Stomach (tissue), 4 donors: Measurements from ENCODE around the gene ITGAD.

Experiments
- EP300 ChIP-seq: sonication (generic); formaldehyde crosslinking; IDR thresholded peaks from one replicate; pipeline ENCODE4 v1.6.1; 2017; ENCODE audit warnings: antibody characterized with exemption
- POLR2A ChIP-seq, 4 donors: fragments of 450-650 bp; IDR thresholded peaks; one replicate each; pipeline ENCODE4 v1.6.1; 2016; ENCODE audit warnings: antibody characterized with exemption in 4 of 4, control low read depth in 2 of 4, mild to moderate bottlenecking in 1 of 4, moderate library complexity in 1 of 4
- POLR2AphosphoS5 ChIP-seq, 3 donors: sonication (generic); formaldehyde crosslinking; IDR thresholded peaks; one replicate each; pipeline ENCODE4 v1.6.1; 2016; ENCODE audit warnings: antibody characterized with exemption in 3 of 3
- TF ChIP-seq, protein P1 (sequence below), 7 experiments: fragments of 450-650 bp in 4 of 7; fragments of 200-600 bp in 3 of 7; sonication (generic) in 3 of 7; IDR thresholded peaks; one replicate each; pipeline ENCODE4 v1.5.1; 2016 to 2019; ENCODE audit warnings: antibody characterized with exemption in 7 of 7, control low read depth in 2 of 7, mild to moderate bottlenecking in 1 of 7

DNA sequence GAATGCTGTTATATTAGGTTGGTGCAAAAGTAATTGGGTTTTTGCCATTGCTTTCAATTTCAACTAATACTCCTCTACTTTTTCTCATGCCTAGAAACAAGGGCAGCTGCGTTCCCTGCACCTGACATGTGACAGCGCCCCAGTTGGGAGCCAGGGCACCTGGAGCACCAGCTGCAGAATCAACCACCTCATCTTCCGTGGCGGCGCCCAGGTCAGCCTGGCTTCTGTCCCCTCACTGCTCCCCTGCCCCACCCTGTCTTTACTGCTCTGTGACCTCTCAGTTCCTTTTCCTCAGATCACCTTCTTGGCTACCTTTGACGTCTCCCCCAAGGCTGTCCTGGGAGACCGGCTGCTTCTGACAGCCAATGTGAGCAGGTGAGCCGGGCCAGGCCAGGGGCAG is 16.4 kb upstream of the ITGAD start:
- TF ChIP-seq, protein P1, sequence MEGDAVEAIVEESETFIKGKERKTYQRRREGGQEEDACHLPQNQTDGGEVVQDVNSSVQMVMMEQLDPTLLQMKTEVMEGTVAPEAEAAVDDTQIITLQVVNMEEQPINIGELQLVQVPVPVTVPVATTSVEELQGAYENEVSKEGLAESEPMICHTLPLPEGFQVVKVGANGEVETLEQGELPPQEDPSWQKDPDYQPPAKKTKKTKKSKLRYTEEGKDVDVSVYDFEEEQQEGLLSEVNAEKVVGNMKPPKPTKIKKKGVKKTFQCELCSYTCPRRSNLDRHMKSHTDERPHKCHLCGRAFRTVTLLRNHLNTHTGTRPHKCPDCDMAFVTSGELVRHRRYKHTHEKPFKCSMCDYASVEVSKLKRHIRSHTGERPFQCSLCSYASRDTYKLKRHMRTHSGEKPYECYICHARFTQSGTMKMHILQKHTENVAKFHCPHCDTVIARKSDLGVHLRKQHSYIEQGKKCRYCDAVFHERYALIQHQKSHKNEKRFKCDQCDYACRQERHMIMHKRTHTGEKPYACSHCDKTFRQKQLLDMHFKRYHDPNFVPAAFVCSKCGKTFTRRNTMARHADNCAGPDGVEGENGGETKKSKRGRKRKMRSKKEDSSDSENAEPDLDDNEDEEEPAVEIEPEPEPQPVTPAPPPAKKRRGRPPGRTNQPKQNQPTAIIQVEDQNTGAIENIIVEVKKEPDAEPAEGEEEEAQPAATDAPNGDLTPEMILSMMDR (IDR thresholded peaks at IDR 0.05) = no peak
- TF ChIP-seq POLR2AphosphoS5 (IDR thresholded peaks at IDR 0.05) (no peak), POLR2A (IDR thresholded peaks at IDR 0.05) (no peak), EP300 (no peak)
